GM12874 (cell line): ENCODE data around the gene CABP7.

ENCODE experiments used
- TF ChIP-seq, protein P1 (sequence below): IDR thresholded peaks from 2 replicates; pipeline ENCODE4 v1.5.1; 2011; ENCODE audit warnings: low read depth, mild to moderate bottlenecking, control low read depth, low read length, moderate library complexity; ENCODE audit not compliant: insufficient read depth

CABP7 gene

GRCh38 chr22:29702931-29703501, 16.8 kb upstream of the CABP7 start:
- TF ChIP-seq, protein P1, sequence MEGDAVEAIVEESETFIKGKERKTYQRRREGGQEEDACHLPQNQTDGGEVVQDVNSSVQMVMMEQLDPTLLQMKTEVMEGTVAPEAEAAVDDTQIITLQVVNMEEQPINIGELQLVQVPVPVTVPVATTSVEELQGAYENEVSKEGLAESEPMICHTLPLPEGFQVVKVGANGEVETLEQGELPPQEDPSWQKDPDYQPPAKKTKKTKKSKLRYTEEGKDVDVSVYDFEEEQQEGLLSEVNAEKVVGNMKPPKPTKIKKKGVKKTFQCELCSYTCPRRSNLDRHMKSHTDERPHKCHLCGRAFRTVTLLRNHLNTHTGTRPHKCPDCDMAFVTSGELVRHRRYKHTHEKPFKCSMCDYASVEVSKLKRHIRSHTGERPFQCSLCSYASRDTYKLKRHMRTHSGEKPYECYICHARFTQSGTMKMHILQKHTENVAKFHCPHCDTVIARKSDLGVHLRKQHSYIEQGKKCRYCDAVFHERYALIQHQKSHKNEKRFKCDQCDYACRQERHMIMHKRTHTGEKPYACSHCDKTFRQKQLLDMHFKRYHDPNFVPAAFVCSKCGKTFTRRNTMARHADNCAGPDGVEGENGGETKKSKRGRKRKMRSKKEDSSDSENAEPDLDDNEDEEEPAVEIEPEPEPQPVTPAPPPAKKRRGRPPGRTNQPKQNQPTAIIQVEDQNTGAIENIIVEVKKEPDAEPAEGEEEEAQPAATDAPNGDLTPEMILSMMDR = no peak

DNA sequence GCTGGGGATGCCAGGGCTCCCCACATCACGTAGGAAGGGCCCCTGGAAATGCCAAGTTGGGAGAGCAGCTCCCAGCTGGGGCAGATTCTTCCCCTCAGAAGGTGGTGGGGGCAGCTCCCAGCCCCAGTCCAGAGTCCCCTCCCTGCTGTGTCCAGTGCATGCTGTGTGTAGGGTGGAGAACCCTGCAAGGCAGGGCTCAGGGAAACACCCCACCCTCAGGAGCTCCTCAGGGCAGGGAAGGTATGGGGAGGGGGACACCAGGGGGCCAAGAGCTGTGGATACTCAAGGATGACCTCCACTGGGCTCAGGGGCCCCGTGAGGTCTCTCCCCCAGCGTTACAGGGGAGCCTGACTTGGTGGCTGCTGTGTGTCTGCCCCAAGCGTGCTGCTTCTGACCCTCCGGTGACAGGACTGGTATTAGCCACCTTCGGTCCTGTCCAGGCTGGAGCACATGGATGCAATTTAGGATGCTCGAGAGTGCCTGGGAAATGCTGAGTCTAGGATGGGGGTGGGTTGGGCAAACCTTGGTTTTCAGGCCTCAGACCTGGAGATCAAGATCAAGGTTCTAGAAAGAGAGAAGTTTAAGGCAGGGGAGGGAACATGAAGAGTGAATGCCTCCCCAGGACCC, 16.1 kb upstream of the CABP7 start:
- TF ChIP-seq, protein P1 = no peak

DNA sequence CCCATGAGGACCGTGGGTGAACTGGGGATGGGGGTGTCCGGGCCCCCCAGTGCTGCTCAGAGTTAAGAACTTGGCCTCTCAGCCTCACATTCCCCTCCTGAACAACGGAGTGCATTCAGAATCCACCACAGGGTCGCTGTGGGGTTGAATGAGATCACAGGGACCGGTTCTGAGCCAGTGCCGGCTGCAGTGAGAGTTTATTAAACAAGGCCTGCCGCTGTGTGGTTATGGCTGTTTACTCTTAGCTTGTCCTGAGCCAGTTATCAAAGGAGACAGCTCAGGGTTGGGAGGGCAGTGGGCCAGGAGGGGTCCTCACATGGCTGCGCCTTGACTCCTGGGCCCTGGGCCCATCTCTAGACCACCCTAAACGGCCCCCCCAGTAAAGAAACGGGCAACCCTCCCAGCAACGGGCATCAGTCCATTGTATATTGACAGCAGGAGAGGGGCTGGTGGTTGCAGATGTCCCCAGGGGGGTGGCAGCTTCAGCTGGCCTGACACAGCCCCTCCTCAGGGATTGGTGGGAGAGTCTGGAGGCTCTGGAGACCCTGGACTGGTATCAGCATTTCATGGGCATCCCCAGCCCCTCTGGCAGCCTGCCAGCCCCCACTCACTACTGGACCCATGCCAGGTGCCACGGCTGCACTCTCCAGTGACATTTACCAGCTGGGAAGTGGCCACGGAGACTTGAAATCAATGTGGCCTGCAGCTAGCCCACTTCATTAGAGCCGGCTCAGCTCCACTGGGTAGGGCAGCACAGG, 15.1 kb upstream of the CABP7 start:
- TF ChIP-seq, protein P1 = no peak

DNA sequence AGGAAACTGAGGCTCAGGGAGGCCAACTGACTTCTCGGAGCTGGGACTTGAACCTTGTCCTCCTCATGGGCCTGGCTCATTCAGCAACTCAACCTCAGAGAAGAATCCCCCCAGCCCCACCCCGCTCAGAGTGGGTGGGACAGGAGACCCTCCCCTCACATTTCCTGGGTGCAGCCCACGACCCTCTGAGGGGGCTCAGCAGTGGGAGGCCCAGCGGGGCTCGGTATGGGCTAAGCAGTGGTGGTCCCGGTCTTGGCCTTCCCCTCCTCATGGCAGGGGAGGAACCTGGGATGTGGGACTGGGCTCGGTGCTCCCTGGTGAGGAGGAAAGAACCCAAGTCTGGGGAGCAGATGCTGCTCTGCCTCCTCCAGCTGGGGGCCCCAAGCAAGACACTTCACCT, 14.2 kb upstream of the CABP7 start:
- TF ChIP-seq, protein P1 = no peak

DNA sequence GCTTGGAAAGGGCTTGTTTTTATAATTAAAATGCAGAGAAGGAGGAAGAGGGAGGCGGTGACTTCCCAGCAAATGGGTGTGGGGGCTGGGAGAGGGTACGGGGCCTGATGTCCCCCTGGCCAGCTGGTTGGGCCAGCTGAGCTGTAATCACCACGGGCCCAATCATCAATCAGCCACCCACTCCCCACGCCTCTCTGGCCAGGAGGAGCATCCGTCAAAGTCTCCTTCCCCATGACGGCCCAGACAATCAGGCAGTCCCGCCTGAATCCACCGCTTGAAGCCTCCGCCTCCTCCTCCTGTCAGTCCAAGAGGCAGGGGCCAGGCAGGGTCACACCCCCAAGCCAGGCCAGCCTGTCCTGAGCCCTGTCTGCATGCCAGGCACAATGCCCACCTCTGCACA, 13.3 kb upstream of the CABP7 start:
- TF ChIP-seq, protein P1 = no peak

GRCh38 chr22:29707010-29707409, 12.8 kb upstream of the CABP7 start:
- TF ChIP-seq, protein P1 = no peak

DNA sequence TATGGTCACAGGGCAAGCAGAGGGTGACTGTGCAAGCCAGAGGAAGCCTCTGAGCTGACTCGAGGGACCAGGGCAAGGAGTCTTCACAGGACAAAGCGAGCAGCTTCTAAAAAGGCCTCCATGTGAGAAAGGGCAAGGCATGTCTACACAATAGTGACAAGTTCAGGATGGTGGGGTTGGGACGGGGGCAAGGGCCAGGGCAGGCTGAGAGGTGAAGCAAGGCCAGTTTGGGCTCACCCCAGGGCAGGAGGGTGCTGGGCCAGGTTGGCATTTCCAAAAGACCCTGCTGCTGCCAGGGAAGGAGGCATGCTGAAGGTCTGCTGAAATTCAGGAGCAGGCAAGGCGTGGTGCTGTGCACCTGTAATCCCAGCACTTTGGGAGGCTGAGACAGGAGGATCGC, 12.3 kb upstream of the CABP7 start:
- TF ChIP-seq, protein P1 = no peak
